ENCODE data around the gene CATSPERD. TPM values are rescaled to one million over a fixed set of nuclear protein-coding genes. Genes with fewer than 3 reads are reported as not detected.

Gene CATSPERD
- total and polyA plus RNA-seq, 12 donors = not detected

- intact Hi-C loops (cut with DNase I) = no loop called here
- Histone ChIP-seq H3K4me1 (replicated peaks in 1 of 2) (peaks cover 6 to 8% of the 10 kb centered on the region in 2 donors), H3K9me3 (replicated peaks in 1 of 3) (no peaks in the 10 kb centered on the region), H3K4me3 (no peak overlapping the region), H3K36me3 (replicated peaks in 1 of 2) (peaks cover 0 to 56% of the 10 kb centered on the region in 2 donors), H3K27ac (no peak overlapping the region), H3K27me3 (no peaks in the 10 kb centered on the region)
- 88 to 91% (median 90%) methylated on average over 38 to 44 of the region's 44 CpGs for WGBS, 4 donors
- TF ChIP-seq POLR2A (IDR thresholded peaks at IDR 0.05) (no peak), CTCF (IDR thresholded peaks at IDR 0.05) (no peak)
- no peak for DNase-seq
These were observed 66.4 kb downstream of the CATSPERD start for GRCh38 chr19:5786593-5787408.

- 84 to 96% (median 86%) methylated on average over 11 to 39 of the region's 39 CpGs for WGBS, 4 donors
- Histone ChIP-seq H3K4me3 (no peak overlapping the region), H3K27me3 (no peaks in the 10 kb centered on the region), H3K36me3 (replicated peaks in 1 of 2) (peaks cover 0 to 56% of the 10 kb centered on the region in 2 donors), H3K27ac (no peak overlapping the region), H3K9me3 (replicated peaks in 1 of 3) (no peaks in the 10 kb centered on the region), H3K4me1 (replicated peaks in 1 of 2) (peaks cover 6 to 8% of the 10 kb centered on the region in 2 donors)
- intact Hi-C loops (cut with DNase I) = no loop called here
- DNase-seq = no peak
- TF ChIP-seq CTCF (IDR thresholded peaks at IDR 0.05) (no peak), POLR2A (IDR thresholded peaks at IDR 0.05) (no peak)
These were observed 67.2 kb downstream of the CATSPERD start for GRCh38 chr19:5787409-5788182.

- WGBS, 4 donors = 87 to 96% (median 93%) methylated on average over 5 of the region's 5 CpGs
- Histone ChIP-seq H3K36me3 (replicated peaks in 1 of 2) (peaks cover 0 to 56% of the 10 kb centered on the region in 2 donors), H3K27ac (no peak overlapping the region), H3K4me3 (no peak overlapping the region), H3K9me3 (replicated peaks in 1 of 3) (no peaks in the 10 kb centered on the region), H3K27me3 (no peaks in the 10 kb centered on the region), H3K4me1 (replicated peaks in 1 of 2) (peaks cover 6 to 8% of the 10 kb centered on the region in 2 donors)
- TF ChIP-seq POLR2A (IDR thresholded peaks at IDR 0.05) = no peak
- no peak for TF ChIP-seq CTCF (IDR thresholded peaks at IDR 0.05)
- no peak for DNase-seq
- intact Hi-C loops (cut with DNase I) = no loop called here
These were observed 68.0 kb downstream of the CATSPERD start for GRCh38 chr19:5788422-5788821.

- DNase-seq = no peak
- no peak overlapping the region for H3K4me3 ChIP-seq
- intact Hi-C loops (cut with DNase I) = no loop called here
- no peak overlapping the region for H3K27ac ChIP-seq
- H3K4me1 ChIP-seq (replicated peaks in 1 of 2) = peaks cover 6 to 8% of the 10 kb centered on the region in 2 donors
- no peaks in the 10 kb centered on the region for H3K27me3 ChIP-seq
- peaks cover 0 to 56% of the 10 kb centered on the region in 2 donors for H3K36me3 ChIP-seq (replicated peaks in 1 of 2)
- no peaks in the 10 kb centered on the region for H3K9me3 ChIP-seq (replicated peaks in 1 of 3)
- TF ChIP-seq POLR2A (IDR thresholded peaks at IDR 0.05) (no peak), CTCF (IDR thresholded peaks at IDR 0.05) (no peak)
- 93 to 95% (median 95%) methylated on average over 21 to 39 of the region's 39 CpGs for WGBS, 4 donors
These were observed 68.9 kb downstream of the CATSPERD start for GRCh38 chr19:5789351-5789761.
